K562 (cell line): ENCODE data around the gene DNAJC8. TPM values are rescaled to one million over a fixed set of nuclear protein-coding genes. Genes with fewer than 3 reads are reported as not detected.

Experiments used
- GATAD2B ChIP-seq: fragments of 450-650 bp; IDR thresholded peaks from 2 replicates; pipeline ENCODE4 v1.6.1; 2017; ENCODE audit warnings: mild to moderate bottlenecking, borderline replicate concordance
- HBP1 ChIP-seq: fragments of 450-650 bp; formaldehyde crosslinking; IDR thresholded peaks from 2 replicates; pipeline ENCODE4 v1.4.0; 2022; ENCODE audit warnings: missing genetic modification characterization
- HNRNPLL ChIP-seq: fragments of 200-400 bp; formaldehyde crosslinking; IDR thresholded peaks from 2 replicates; pipeline ENCODE4 v1.6.1; 2017; ENCODE audit warnings: low read length, low read depth, mild to moderate bottlenecking; ENCODE audit not compliant: poor library complexity, severe bottlenecking
- MTA2 ChIP-seq: fragments of 450-650 bp; IDR thresholded peaks from 2 replicates; pipeline ENCODE4 v1.6.1; 2016; ENCODE audit warnings: low read depth
- NCOR1 ChIP-seq: fragments of 450-650 bp; IDR thresholded peaks from 2 replicates; pipeline ENCODE4 v1.6.1; 2016; ENCODE audit warnings: mild to moderate bottlenecking, moderate library complexity
- NKRF ChIP-seq: fragments of 450-650 bp; IDR thresholded peaks from 2 replicates; pipeline ENCODE4 v1.6.1; 2016; ENCODE audit warnings: borderline replicate concordance
- SAFB ChIP-seq: fragments of 200-400 bp; formaldehyde crosslinking; IDR thresholded peaks from 2 replicates; pipeline ENCODE4 v1.6.1; 2017; ENCODE audit warnings: low read depth, low read length, borderline replicate concordance
- SP2 ChIP-seq: IDR thresholded peaks from 2 replicates; pipeline ENCODE4 v1.6.1; 2011; ENCODE audit warnings: mild to moderate bottlenecking, low read depth, low read length, moderate library complexity; ENCODE audit not compliant: poor library complexity, severe bottlenecking; ENCODE audit errors: extremely low read depth
- TCF15 ChIP-seq: fragments of 250-450 bp; sonication (Bioruptor Pico); IDR thresholded peaks from 2 replicates; pipeline ENCODE4 v1.8.0; 2022; ENCODE audit warnings: moderate library complexity, mild to moderate bottlenecking, inconsistent platforms
- TCF7L2 ChIP-seq: fragments of 150-350 bp; IDR thresholded peaks from 2 replicates; pipeline ENCODE4 v1.6.1; 2016; ENCODE audit warnings: low read depth, mild to moderate bottlenecking, low read length, moderate library complexity
- XRCC3 ChIP-seq: fragments of 450-650 bp; IDR thresholded peaks from 2 replicates; pipeline ENCODE4 v1.6.1; 2017; ENCODE audit warnings: mild to moderate bottlenecking, moderate library complexity
- ZNF280B ChIP-seq: fragments of 250-450 bp; sonication (Bioruptor Pico); IDR thresholded peaks from 2 replicates; pipeline ENCODE4 v1.5.1; 2021; ENCODE audit warnings: mild to moderate bottlenecking
- ZNF407 ChIP-seq: fragments of 450-650 bp; IDR thresholded peaks from 2 replicates; pipeline ENCODE4 v1.6.1; 2016; ENCODE audit warnings: low read depth
- polyA plus RNA-seq, 8 experiments: library from polyadenylated mRNA; depleted of rRNA in 4 of 8; stranded (reverse) in 5 of 8; unstranded in 3 of 8; fragments of >200 nt; fragmentation: Nextera tagmentation in 2 of 8; fragmentation: Illumina TruSeq in 1 of 8; extraction: Ambion mirVana in 2 of 8; extraction: Trizol in 1 of 8; gene quantifications; 2 replicates each; pipeline versions ENCODE4 v1.2.1 to v1.2.3, GENCODE V29; 2011 to 2014; ENCODE audit warnings: inconsistent platforms in 1 of 8, missing spikeins in 1 of 8
- total RNA-seq, 7 experiments: library from RNA; depleted of rRNA in 6 of 7; stranded (reverse); fragments of >200 nt in 6 of 7; fragmentation: Illumina TruSeq in 2 of 7; extraction: Trizol in 2 of 7; gene quantifications; 2 replicates each; pipeline versions ENCODE4 v1.2.1 to v1.2.3, GENCODE V29; 2011 to 2021; ENCODE audit warnings: low replicate concordance in 1 of 7

Gene DNAJC8
- total and polyA plus RNA-seq, 9 of the 15 experiments (the other 6 are each of a cell fraction or from before 2014, with no cell fraction given), result 143 to 508 (median 209) TPM

GRCh38 chr1:28249013-28249865 lies 16.4 kb upstream of the DNAJC8 start (continued):
- TF ChIP-seq ZNF407 (no peak), NCOR1 (no peak), SAFB (no peak), TCF7L2 (no peak), MTA2 (no peak), HBP1 (CRISPR knock-in tag) (no peak), NKRF (no peak), GATAD2B (no peak), XRCC3 (no peak), SP2 (no peak), ZNF280B (no peak), HNRNPLL (no peak), TCF15 (CRISPR knock-in tag) (peak; percentile 68; the same call in 1 of the 2 replicates)
